Measurements from ENCODE around the gene WNK1. TPM values are rescaled to one million over a fixed set of nuclear protein-coding genes. Genes with fewer than 3 reads are reported as not detected.

The WNK1 gene
- total and polyA plus RNA-seq, 2 donors (not counting 3 experiments of a cell fraction or from before 2014, with no cell fraction given): 46.3 to 108 TPM

GRCh38 chr12:836952-837351 lies 84.6 kb downstream of the WNK1 start:
- H3K79me2 ChIP-seq (ENCODE audit: control insufficient read depth, insufficient read depth, low read length): peaks cover 1% of the 10 kb centered on the region
- intact Hi-C loops (cut with micrococcal nuclease) (no loop called here), dilution Hi-C loops (cut with MboI; ENCODE audit: extremely low pct_ligation_motif_present, low sequenced_read_pairs) (no loop called here)
- no peak overlapping the region for H2AFZ ChIP-seq (ENCODE audit: low read depth, low read length)
- no peak for TF ChIP-seq GATA2 (IDR thresholded peaks at IDR 0.05; ENCODE audit: insufficient read depth, insufficient read length, low read depth, low read length)
- no peak for TF ChIP-seq JUN (IDR thresholded peaks at IDR 0.05; ENCODE audit: borderline replicate concordance, insufficient read depth, insufficient read length, low read depth)
- TF ChIP-seq MAX (IDR thresholded peaks at IDR 0.05; ENCODE audit: insufficient read depth, insufficient read length): no peak
- no peak for TF ChIP-seq EZH2 (IDR thresholded peaks at IDR 0.05; ENCODE audit: borderline replicate concordance, low read depth, low read length, severe bottlenecking)
- no peak for TF ChIP-seq CTCF (IDR thresholded peaks at IDR 0.05; ENCODE audit: extremely low read depth in 1 of 2, insufficient read depth in 1 of 2, low read depth in 1 of 2, low read length in 2 of 2)
- no peak for TF ChIP-seq POLR2AphosphoS5 (IDR thresholded peaks at IDR 0.05; ENCODE audit: insufficient read depth, low read depth, low read length)
- TF ChIP-seq POLR2A (IDR thresholded peaks at IDR 0.05; ENCODE audit: low read depth, low read length): no peak
- no peak for TF ChIP-seq MYC (IDR thresholded peaks at IDR 0.05; ENCODE audit: low read depth, low read length)
- TF ChIP-seq FOS (IDR thresholded peaks at IDR 0.05; ENCODE audit: borderline replicate concordance, insufficient read depth, low read length): no peak
- H3K27ac ChIP-seq (ENCODE audit: insufficient read depth, low read depth, low read length): no peak overlapping the region
- no peak for DNase-seq (ENCODE audit: low read depth, low spot score)
- peaks cover 0 to 4% of the 10 kb centered on the region in 2 experiments for H3K36me3 ChIP-seq (ENCODE audit: control insufficient read depth in 2 of 2, extremely low read depth in 1 of 2, insufficient read depth in 2 of 2, low read length in 2 of 2)
- H4K20me1 ChIP-seq (replicated peaks; ENCODE audit: control insufficient read depth, extremely low read depth, insufficient read depth, low read length): no peaks in the 10 kb centered on the region
- H3K4me2 ChIP-seq (ENCODE audit: insufficient read depth, low read length): no peak overlapping the region
- peaks cover 3% of the 10 kb centered on the region for H3K4me1 ChIP-seq (ENCODE audit: control insufficient read depth, extremely low read depth, insufficient read depth, low read length)
- no peak for FAIRE-seq
- H3K4me3 ChIP-seq (replicated peaks in 1 of 3; ENCODE audit: insufficient read depth in 1 of 3, low read depth in 1 of 3, low read length in 3 of 3): no peak overlapping the region
- peaks cover 4% of the 10 kb centered on the region for H3K9me1 ChIP-seq (replicated peaks; ENCODE audit: control insufficient read depth, extremely low read depth, insufficient read depth, low read length)
- no TSS peak for BruUV-seq (replicated peaks)
- H3K9me3 ChIP-seq (replicated peaks; ENCODE audit: control insufficient read depth, insufficient read depth, low read length): no peaks in the 10 kb centered on the region
- H3K9ac ChIP-seq (replicated peaks; ENCODE audit: extremely low read depth, insufficient read depth, low read length): no peak overlapping the region
- H3K27me3 ChIP-seq (ENCODE audit: control insufficient read depth in 2 of 2, insufficient read depth in 2 of 2, low read length in 2 of 2): no peaks in the 10 kb centered on the region
- CTCF ChIA-PET: no interaction called here
- POLR2A ChIA-PET: no interaction called here

Data from endothelial cell of umbilical vein (primary cell).